ENCODE data around the gene LRRK1.

DNA sequence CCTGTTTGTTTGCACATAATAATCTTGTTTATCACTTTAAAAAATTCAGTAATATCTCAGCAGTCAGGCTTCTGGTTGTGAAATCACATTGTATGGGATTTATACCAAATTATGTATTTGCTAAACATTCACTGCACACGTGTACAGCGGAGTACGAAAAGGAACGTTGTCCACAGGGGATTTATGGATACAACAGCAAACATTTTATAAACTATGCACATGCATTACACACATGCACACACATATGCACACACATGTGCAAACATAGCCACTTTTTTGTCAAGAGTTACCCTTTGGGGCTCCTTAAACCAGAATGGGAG lies 150.5 kb downstream of the LRRK1 start:
- TF ChIP-seq POLR2AphosphoS5 (IDR thresholded peaks at IDR 0.05; ENCODE audit: low read depth, low read length) (no peak), POLR2A (IDR thresholded peaks at IDR 0.05; ENCODE audit: low read depth, low read length) (no peak)

Data from GM12891 (cell line).